Activated CD8-positive, alpha-beta memory T cell treated with anti-CD3 and anti-CD28 coated beads for 36 hours (primary cell): ENCODE measurements around the gene TSHZ2. TPM values are rescaled to one million over a fixed set of nuclear protein-coding genes. Genes with fewer than 3 reads are reported as not detected.

Experiments used
- CTCF ChIA-PET: fragments of 350-600 bp; sonication (Branson Sonifier 250); formaldehyde crosslinking; loops from one replicate; lab custom pipeline; 2021; ENCODE audit warnings: antibody characterized with exemption; lab: Charles Lee
- POLR2A ChIA-PET: fragments of 350-600 bp; sonication (Branson Sonifier 250); formaldehyde crosslinking; loops from one replicate; lab custom pipeline; 2021; ENCODE audit warnings: antibody characterized with exemption; lab: Charles Lee
- total RNA-seq, 2 experiments: library from RNA; stranded (reverse); gene quantifications; one replicate each; pipeline ENCODE4 v1.2.3, GENCODE V29; 2021

The TSHZ2 gene
- total RNA-seq, 2 experiments from 2014 or later = 0.76 to 1.4 TPM

DNA sequence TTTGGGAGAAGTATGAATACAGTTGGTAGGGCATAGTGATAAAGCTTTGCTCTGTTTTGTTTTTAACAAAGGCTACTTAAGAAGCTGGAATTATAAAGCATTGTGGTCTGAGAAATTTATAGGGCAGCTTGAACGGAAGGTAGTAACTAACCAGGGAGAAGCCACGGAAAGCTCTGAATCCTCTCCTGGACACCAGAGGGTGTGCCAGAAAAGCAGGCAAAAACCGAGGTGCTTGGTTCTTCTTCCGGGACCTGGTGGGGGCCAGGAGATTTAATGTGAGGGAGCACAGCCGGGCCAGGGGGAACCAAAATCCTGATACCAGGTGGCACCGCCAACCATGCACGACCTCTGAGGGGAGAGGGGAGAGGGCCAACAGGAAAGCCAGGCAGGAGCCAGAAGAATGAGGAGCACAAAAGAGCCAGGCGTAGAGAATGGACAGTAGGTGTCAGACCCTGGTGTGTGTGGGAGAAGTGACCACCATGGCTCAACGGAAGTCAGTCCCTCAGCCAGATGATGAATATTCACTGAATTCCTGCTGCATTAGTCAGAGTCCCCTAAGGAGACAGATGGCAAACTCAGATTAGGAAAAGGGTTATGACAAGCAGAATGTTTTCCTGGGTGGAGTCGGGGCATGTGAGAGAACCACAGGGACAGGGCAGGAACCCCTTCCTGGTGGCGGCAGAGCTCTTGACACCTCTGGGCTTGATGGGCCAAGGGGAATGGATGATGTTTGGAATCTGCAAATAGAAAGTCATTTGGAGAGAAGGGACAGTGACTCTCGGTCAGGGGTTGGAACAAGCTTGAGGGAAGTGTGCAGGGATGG lies 359.2 kb downstream of the TSHZ2 start:
- CTCF ChIA-PET = no interaction called here
- POLR2A ChIA-PET = no interaction called here

DNA sequence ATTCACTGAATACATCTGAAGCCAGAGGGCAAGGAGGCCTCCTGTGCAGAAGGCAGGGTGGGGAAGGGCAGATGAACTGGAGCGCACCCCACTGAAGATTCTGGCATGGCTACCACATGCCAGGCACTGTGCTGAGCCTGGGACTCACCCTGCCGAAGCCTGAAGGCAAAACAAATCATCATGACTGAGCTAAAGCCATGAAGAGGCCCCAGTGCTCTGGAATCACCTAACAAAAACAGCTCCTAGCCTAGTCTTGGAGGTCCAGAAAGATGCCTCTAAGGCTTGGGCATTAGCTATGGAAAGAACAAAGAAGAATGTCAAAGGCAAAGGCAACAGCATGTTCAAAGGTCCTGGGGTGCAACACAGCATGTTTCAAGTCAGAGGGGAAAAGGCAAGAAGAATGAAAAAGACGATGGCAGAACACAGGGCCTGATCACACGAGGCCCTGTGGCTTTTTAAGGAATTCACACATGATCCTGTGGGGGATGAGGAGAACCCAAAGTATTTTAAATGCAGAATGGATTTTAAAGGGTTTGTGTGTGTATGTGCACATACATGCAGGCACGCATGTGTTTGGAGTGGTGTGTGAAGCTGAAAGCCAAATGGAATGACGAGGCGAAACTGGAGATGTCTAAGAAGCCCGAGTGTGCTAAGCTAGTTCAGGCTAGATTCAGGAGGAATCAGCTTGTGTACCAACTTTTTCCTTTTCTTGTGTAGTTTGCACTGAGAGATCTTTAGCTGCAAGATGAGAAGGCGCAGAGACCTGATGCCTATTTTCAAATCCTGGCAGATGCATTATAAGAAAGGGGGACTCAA lies 360.1 kb downstream of the TSHZ2 start:
- ChIA-PET POLR2A (no interaction called here), CTCF (no interaction called here)

DNA sequence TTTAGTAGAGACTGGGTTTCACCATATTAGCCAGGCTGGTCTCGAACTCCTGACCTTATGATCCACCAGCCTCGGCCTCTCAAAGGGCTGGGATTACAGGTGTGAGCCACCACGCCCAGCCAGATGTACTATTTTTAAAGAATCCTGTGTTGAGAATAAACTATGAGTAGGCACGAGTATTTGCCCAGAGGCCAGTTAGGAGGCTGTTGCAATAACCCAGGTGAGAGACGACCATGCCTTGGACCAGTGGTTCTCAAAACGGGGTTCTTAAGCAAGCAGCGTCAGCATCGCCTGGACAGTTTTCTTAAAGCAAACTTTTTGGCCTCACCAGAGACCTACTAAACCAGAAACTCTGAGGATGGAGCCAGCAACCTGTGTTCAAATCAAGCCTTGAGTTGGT lies 362.7 kb downstream of the TSHZ2 start:
- POLR2A ChIA-PET = no interaction called here
- CTCF ChIA-PET = no interaction called here

DNA sequence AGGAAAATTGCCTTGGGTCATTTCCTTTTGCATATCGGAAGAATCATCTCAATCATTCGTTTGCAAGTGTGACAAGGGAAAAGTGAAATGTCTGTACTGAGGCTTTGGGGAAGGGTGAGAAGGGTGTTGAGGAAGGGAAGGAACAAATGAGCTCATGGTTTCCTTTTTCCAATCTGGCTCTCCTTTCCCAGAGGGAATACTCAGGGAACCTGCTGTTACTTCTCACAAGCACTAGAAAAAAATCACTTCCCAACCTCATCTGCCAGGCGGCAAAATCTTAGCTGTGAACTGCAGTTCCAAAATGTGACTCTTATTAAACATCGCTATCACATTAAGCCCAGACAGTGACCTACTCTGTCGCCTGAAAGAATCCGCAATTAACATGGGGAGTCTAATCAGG lies 363.4 kb downstream of the TSHZ2 start:
- CTCF ChIA-PET = no interaction called here
- POLR2A ChIA-PET = no interaction called here

DNA sequence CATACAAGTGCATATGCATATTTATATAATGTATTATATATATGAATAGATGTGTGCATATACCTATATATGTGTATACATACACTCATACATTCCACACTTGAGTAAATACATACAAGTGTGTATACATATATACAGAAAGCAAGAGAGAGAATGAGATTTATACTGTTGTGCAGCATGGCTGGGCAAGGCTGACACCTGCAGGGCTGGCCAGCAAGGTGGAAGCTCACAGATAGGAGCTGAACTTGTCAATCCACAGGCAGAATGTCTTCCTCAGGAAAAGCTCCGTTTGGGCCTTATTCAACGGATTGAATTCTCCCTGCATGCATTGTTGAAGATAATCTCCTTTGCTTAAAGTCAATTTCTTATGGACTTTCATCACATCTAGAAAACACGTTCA lies 364.7 kb downstream of the TSHZ2 start:
- ChIA-PET CTCF (no interaction called here), POLR2A (no interaction called here)

GRCh38 chr20:53337390-53338101 lies 365.4 kb downstream of the TSHZ2 start:
- ChIA-PET CTCF (no interaction called here), POLR2A (no interaction called here)

DNA sequence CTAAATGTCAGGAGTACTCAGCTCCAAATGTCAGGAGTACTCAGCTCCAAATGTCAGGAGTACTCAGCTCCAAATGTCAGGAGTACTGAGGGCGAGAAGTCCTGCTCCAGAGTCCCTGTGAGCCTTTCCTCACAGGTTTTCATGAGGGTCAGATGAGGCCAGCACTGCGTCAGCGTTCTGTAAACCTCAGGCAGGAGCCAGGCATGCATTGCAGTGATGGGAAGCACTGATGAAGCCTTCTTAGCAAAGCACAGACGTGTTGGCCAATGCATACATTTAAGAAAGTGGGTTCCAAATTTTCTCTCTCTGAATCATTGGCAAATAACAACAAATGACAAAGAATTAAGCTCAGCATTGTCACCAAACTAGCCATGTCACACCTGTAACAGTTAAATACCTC lies 366.6 kb downstream of the TSHZ2 start:
- ChIA-PET CTCF (no interaction called here), POLR2A (interaction anchor here (0.6 kb wide), 1 partner anchor 906 kb away, joined by 3 read pairs; no protein-coding TSS in a partner anchor)

DNA sequence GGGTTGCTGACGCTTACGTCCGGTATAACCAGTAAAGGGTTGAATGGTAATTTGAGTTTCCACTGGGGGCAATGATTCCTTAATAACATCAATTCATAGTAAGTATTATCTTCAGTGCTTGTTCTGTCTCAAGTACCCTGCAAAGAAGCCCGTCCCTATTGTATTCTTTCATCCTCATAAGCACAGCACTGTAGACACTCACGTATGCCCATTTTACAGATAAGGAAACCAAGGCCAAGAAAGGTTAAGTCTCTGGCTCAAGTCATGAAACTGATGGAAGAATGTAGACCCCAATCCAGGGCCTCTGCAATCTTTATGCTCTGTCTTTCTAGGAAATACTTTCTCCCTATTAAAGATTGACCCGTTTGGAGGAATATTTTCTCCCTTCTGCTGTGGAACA lies 370.3 kb downstream of the TSHZ2 start:
- CTCF ChIA-PET = no interaction called here
- POLR2A ChIA-PET = no interaction called here

GRCh38 chr20:53343448-53343847 lies 371.3 kb downstream of the TSHZ2 start:
- ChIA-PET POLR2A (no interaction called here), CTCF (no interaction called here)

- ChIA-PET CTCF (no interaction called here), POLR2A (no interaction called here)
Observed at GRCh38 chr20:53344891-53345290, 372.7 kb downstream of the TSHZ2 start.

DNA sequence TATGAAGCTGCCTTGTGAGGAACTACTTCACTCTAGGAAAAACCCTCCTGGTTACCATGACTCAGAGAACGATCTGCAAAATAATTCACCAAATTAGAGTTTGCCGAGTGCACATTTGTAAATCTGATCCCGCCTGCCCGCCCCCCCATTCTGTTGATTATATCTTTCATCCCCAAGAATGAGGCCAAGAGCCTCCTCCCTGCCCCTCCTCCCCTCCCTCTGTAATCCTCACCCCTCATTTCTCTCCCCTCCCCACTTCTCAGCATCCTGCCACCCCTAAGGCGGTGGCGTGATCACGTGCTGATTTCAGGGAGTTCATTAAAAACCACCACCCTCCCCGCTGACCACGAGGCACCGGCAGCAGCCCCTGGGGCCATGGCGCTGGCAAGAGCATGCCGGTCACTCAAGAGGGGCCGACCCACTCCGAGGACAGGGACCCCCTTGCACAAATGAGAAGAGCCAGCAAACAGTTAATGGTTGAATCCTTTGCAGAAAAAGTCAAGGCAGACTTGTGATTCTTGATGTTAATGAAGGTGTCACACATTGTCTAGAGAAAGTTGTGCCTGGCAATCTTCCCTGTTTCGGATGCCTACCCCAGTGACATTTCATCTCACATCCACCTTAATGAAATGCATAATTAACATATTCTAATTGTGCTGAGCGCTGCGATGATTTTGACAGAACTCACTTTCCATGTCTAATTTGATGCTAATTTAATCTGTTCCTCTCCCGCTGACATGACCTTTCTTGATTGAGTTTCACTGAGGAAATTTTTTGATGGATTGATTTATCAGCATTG lies 373.6 kb downstream of the TSHZ2 start:
- POLR2A ChIA-PET = no interaction called here
- CTCF ChIA-PET = no interaction called here

GRCh38 chr20:53346335-53346648 lies 374.1 kb downstream of the TSHZ2 start:
- POLR2A ChIA-PET = no interaction called here
- CTCF ChIA-PET = no interaction called here

- ChIA-PET POLR2A (no interaction called here), CTCF (no interaction called here)
Observed at GRCh38 chr20:53349730-53350129, 377.6 kb downstream of the TSHZ2 start.

DNA sequence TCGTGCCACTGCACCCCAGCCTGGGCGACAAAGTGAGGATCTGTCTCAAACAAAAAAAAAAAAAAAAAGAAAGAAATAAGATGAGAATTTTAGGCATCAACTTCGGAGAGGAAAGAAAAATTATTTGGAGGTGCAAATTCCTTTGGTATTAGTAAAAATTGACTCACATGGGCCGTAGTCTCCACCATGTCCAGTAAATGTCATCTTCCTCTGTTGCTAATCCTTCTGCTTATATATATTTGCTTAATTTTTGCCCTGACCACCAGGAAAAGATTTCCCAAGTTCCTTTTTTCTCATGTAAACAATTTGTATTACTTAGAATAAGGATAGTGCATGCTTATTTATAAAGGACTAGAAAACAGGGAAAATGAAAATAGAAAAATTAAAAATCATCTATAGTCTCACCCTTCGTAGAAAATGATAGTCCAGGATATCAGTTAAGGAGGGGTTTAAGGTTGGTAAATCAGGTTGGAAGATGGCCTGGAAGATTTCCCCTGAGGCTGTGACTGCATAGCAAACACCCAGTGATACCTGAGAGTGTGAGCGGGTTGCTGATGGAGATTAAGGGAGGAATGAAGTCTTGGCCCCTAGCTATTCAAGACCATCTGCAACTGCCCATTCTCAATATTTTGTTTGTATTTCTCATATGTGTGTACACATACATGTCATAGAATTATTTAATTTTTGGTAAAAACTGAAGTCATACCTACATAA lies 380.7 kb downstream of the TSHZ2 start:
- ChIA-PET CTCF (no interaction called here), POLR2A (no interaction called here)

GRCh38 chr20:53354314-53354713 lies 382.2 kb downstream of the TSHZ2 start:
- CTCF ChIA-PET = no interaction called here
- POLR2A ChIA-PET = no interaction called here

- ChIA-PET CTCF (no interaction called here), POLR2A (no interaction called here)
Observed at GRCh38 chr20:53355790-53356189, 383.6 kb downstream of the TSHZ2 start.

DNA sequence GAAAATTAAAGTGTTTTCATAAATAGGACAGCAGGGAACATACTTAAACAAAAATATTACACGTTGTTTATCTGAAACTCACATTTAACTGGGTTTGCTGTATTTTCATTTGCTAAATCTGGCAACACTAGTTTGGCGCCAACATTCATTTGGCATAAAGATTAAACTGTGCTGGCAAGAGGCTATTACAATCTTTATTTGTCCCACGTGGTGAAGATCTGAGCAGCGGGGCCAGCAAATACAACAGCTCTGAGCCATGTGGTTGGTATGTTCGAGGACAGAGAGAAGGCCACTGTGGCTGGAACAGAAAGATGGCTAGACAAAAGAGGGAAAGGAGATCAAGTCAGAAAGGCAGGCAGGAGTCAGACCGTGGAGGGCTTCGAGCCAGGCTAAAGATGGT lies 387.3 kb downstream of the TSHZ2 start:
- CTCF ChIA-PET = no interaction called here
- POLR2A ChIA-PET = no interaction called here

- POLR2A ChIA-PET = no interaction called here
- CTCF ChIA-PET = no interaction called here
Observed at GRCh38 chr20:53360852-53361251, 388.7 kb downstream of the TSHZ2 start.

GRCh38 chr20:53362736-53363135 lies 390.6 kb downstream of the TSHZ2 start:
- ChIA-PET CTCF (no interaction called here), POLR2A (no interaction called here)
